HFFc6 (cell line): ENCODE results near the gene TNFAIP8L1. TPM values are rescaled to one million over a fixed set of nuclear protein-coding genes. Genes with fewer than 3 reads are reported as not detected.

Source experiments
- DNase-seq: peaks from one replicate; pipeline ENCODE4 v3.0.0-alpha.2; 2018
- H3K27ac Mint-ChIP-seq: 2 replicates; pipeline ENCODE4 v1.8.0; 2020; ENCODE audit warnings: mild to moderate bottlenecking, mixed read lengths
- H3K27me3 Mint-ChIP-seq: 2 replicates; pipeline ENCODE4 v1.8.0; 2021; ENCODE audit warnings: mild to moderate bottlenecking, moderate library complexity, mixed read lengths; ENCODE audit not compliant: insufficient read depth
- H3K36me3 Mint-ChIP-seq: 2 replicates; pipeline ENCODE4 v1.8.0; 2021; ENCODE audit warnings: low read depth, mixed read lengths
- H3K4me1 Mint-ChIP-seq: 2 replicates; pipeline ENCODE4 v1.8.0; 2020; ENCODE audit warnings: low read depth, mixed read lengths
- H3K4me3 Mint-ChIP-seq: 2 replicates; pipeline ENCODE4 v1.8.0; 2020; ENCODE audit warnings: mild to moderate bottlenecking, moderate library complexity, mixed read lengths
- H3K9me3 Mint-ChIP-seq: 2 replicates; pipeline ENCODE4 v1.8.0; 2020; ENCODE audit warnings: mild to moderate bottlenecking, mixed read lengths
- CTCF ChIP-seq: fragments of 200-600 bp; sonication (generic); IDR thresholded peaks from 2 replicates; pipeline ENCODE4 v1.5.0; 2021; ENCODE audit warnings: antibody characterized with exemption, mild to moderate bottlenecking
- total RNA-seq, 6 experiments: library from RNA; stranded (reverse); fragmentation: NEBNext Ultra II Directional; extraction: Animal tissue kit (Norgen Biotek cat#: 25700); gene quantifications; 2 replicates in 1 of 6; 3 replicates in 5 of 6; pipeline ENCODE4 v1.2.3, GENCODE V29; 2021

TNFAIP8L1 gene
- total RNA-seq, 6 experiments from 2014 or later: 4.5 to 8.2 (median 6.7) TPM

- peaks cover 27% of the 10 kb centered on the region for H3K36me3 Mint-ChIP-seq
- no peak for DNase-seq
- H3K9me3 Mint-ChIP-seq: peaks cover 4% of the 10 kb centered on the region
These were observed 51.0 kb downstream of the TNFAIP8L1 start for GRCh38 chr19:4690361-4690760.

GRCh38 chr19:4691373-4691772 lies 52.1 kb downstream of the TNFAIP8L1 start:
- peaks cover 4% of the 10 kb centered on the region for H3K9me3 Mint-ChIP-seq

More at GRCh38 chr19:4690361-4690760, 51.0 kb downstream of the TNFAIP8L1 start:
- Mint-ChIP-seq H3K27ac (peak overlapping the region; percentile 25), H3K27me3 (peaks cover 8% of the 10 kb centered on the region), H3K4me3 (no peak overlapping the region), H3K4me1 (peaks cover 13% of the 10 kb centered on the region)
- peak; percentile 25; the same call in 1 of the 2 replicates for TF ChIP-seq CTCF

GRCh38 chr19:4692251-4693077 lies 53.1 kb downstream of the TNFAIP8L1 start:
- Mint-ChIP-seq H3K36me3 (peaks cover 34% of the 10 kb centered on the region), H3K27me3 (peaks cover 8% of the 10 kb centered on the region), H3K4me3 (no peak overlapping the region), H3K4me1 (peaks cover 30% of the 10 kb centered on the region), H3K27ac (no peak overlapping the region), H3K9me3 (peaks cover 4% of the 10 kb centered on the region)
- no peak for TF ChIP-seq CTCF
- DNase-seq: no peak

More at GRCh38 chr19:4691373-4691772, 52.1 kb downstream of the TNFAIP8L1 start:
- Mint-ChIP-seq H3K4me1 (peaks cover 19% of the 10 kb centered on the region), H3K4me3 (no peak overlapping the region), H3K27me3 (peaks cover 8% of the 10 kb centered on the region), H3K27ac (no peak overlapping the region), H3K36me3 (peaks cover 27% of the 10 kb centered on the region)
- no peak for DNase-seq
- no peak for TF ChIP-seq CTCF

GRCh38 chr19:4693078-4693350 lies 53.7 kb downstream of the TNFAIP8L1 start:
- Mint-ChIP-seq H3K9me3 (peaks cover 4% of the 10 kb centered on the region), H3K4me1 (peaks cover 35% of the 10 kb centered on the region), H3K4me3 (no peak overlapping the region), H3K27ac (peak overlapping the region; percentile 94; the same call in 1 of the 2 replicates), H3K27me3 (peaks cover 8% of the 10 kb centered on the region), H3K36me3 (peaks cover 38% of the 10 kb centered on the region)
- TF ChIP-seq CTCF: no peak
- no peak for DNase-seq

GRCh38 chr19:4693471-4694121 lies 54.3 kb downstream of the TNFAIP8L1 start:
- peaks cover 42% of the 10 kb centered on the region for H3K36me3 Mint-ChIP-seq
- peaks cover 35% of the 10 kb centered on the region for H3K4me1 Mint-ChIP-seq
- H3K9me3 Mint-ChIP-seq: peaks cover 4% of the 10 kb centered on the region
- H3K27me3 Mint-ChIP-seq: peaks cover 8% of the 10 kb centered on the region
- no peak for TF ChIP-seq CTCF
- peak overlapping the region; percentile 94 for H3K27ac Mint-ChIP-seq
- no peak for DNase-seq
- peak overlapping the region; percentile 74 for H3K4me3 Mint-ChIP-seq
